Liver (tissue), 3 donors: Measurements from ENCODE around the gene SOBP.

Experiments
- CTCF ChIP-seq: fragments of 150-350 bp; IDR thresholded peaks from 2 replicates; pipeline ENCODE4 v1.5.1; 2017; ENCODE audit warnings: improper control_type of control experiment, low read depth, low read length; ENCODE audit not compliant: missing input control
- EGR1 ChIP-seq, 2 donors: IDR thresholded peaks; 2 replicates each; pipeline ENCODE4 v1.6.1; 2016 to 2018; ENCODE audit warnings: antibody characterized with exemption in 2 of 2, low read depth in 2 of 2
- FOXA2 ChIP-seq: IDR thresholded peaks from 2 replicates; pipeline ENCODE4 v1.6.1; 2016; ENCODE audit warnings: antibody characterized with exemption
- GABPA ChIP-seq, 2 donors: IDR thresholded peaks in 1 of 2; conservative IDR thresholded peaks in 1 of 2; 2 replicates each; pipeline ENCODE4 v1.6.1; 2016; ENCODE audit warnings: antibody characterized with exemption in 2 of 2, mild to moderate bottlenecking in 1 of 2, moderate library complexity in 1 of 2
- HNF4G ChIP-seq: IDR thresholded peaks from 2 replicates; pipeline ENCODE4 v1.6.1; 2016; ENCODE audit warnings: antibody characterized with exemption
- JUND ChIP-seq, 2 donors: IDR thresholded peaks; 2 replicates each; pipeline ENCODE4 v1.6.1; 2016; ENCODE audit warnings: antibody characterized with exemption in 2 of 2
- RAD21 ChIP-seq, 2 donors: IDR thresholded peaks; 2 replicates each; pipeline ENCODE4 v1.6.1; 2016; ENCODE audit warnings: antibody characterized with exemption in 2 of 2, mild to moderate bottlenecking in 2 of 2
- TAF1 ChIP-seq: conservative IDR thresholded peaks from 2 replicates; pipeline ENCODE4 v1.6.1; 2016; ENCODE audit warnings: antibody characterized with exemption, mild to moderate bottlenecking
- YY1 ChIP-seq: IDR thresholded peaks from 2 replicates; pipeline ENCODE4 v1.6.1; 2016; ENCODE audit warnings: antibody characterized with exemption, mild to moderate bottlenecking
- TF ChIP-seq, protein P1 (sequence below): IDR thresholded peaks from 2 replicates; pipeline ENCODE4 v1.6.1; 2016; ENCODE audit warnings: antibody characterized with exemption, mild to moderate bottlenecking
- donor health status: healthy.
- donor health status: healthy.

- TF ChIP-seq, protein P1, sequence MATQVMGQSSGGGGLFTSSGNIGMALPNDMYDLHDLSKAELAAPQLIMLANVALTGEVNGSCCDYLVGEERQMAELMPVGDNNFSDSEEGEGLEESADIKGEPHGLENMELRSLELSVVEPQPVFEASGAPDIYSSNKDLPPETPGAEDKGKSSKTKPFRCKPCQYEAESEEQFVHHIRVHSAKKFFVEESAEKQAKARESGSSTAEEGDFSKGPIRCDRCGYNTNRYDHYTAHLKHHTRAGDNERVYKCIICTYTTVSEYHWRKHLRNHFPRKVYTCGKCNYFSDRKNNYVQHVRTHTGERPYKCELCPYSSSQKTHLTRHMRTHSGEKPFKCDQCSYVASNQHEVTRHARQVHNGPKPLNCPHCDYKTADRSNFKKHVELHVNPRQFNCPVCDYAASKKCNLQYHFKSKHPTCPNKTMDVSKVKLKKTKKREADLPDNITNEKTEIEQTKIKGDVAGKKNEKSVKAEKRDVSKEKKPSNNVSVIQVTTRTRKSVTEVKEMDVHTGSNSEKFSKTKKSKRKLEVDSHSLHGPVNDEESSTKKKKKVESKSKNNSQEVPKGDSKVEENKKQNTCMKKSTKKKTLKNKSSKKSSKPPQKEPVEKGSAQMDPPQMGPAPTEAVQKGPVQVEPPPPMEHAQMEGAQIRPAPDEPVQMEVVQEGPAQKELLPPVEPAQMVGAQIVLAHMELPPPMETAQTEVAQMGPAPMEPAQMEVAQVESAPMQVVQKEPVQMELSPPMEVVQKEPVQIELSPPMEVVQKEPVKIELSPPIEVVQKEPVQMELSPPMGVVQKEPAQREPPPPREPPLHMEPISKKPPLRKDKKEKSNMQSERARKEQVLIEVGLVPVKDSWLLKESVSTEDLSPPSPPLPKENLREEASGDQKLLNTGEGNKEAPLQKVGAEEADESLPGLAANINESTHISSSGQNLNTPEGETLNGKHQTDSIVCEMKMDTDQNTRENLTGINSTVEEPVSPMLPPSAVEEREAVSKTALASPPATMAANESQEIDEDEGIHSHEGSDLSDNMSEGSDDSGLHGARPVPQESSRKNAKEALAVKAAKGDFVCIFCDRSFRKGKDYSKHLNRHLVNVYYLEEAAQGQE = no peak
- TF ChIP-seq CTCF = no peak
- TF ChIP-seq YY1 = no peak
- no peak for TF ChIP-seq FOXA2
- no peak for TF ChIP-seq JUND (IDR thresholded peaks at IDR 0.05)
- no peak for TF ChIP-seq HNF4G
- TF ChIP-seq TAF1 = no peak
- no peak for TF ChIP-seq RAD21 (IDR thresholded peaks at IDR 0.05)
- no peak for TF ChIP-seq GABPA (IDR thresholded peaks at IDR 0.05 in 1 of 2, conservative IDR thresholded peaks at IDR 0.05 in 1 of 2)
- no peak for TF ChIP-seq EGR1 (IDR thresholded peaks at IDR 0.05; ENCODE audit: low read depth in 2 of 2)
Measured at GRCh38 chr6:107443608-107444267, 46.2 kb upstream of the SOBP start.
